NCI-H1436 treated with DMSO at 0.1 percent for 48 hours (cell line): Measurements from ENCODE around the gene GPC1.
"Not testable (repeated sequence)": the region's sequence is repeated elsewhere in the genome, so short reads cannot be mapped to it uniquely, and the experiment has no call there.

Experiments used
- DNase-seq: peaks from one replicate; lab custom pipeline; 2025; lab: John Stamatoyannopoulos, UW

GPC1 gene

DNA sequence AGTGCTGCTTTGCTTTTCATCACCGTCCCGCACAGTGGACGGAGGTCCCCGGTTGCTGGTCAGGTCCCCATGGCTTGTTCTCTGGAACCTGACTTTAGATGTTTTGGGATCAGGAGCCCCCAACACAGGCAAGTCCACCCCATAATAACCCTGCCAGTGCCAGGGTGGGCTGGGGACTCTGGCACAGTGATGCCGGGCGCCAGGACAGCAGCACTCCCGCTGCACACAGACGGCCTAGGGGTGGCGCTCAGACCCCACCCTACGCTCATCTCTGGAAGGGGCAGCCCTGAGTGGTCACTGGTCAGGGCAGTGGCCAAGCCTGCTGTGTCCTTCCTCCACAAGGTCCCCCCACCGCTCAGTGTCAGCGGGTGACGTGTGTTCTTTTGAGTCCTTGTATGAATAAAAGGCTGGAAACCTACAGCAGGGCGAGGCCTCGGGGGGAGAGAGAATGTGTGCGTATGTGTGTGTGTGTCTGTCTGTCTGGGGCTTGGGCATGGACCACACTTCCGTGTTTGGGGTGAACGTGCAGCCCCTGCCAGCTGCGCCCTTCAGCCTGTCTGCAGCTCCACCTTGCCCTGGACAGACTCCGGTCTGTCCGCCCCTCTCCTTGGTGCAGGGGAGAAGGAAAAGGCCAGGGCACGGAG is 32.3 kb downstream of the GPC1 start:
- no peak for DNase-seq

DNA sequence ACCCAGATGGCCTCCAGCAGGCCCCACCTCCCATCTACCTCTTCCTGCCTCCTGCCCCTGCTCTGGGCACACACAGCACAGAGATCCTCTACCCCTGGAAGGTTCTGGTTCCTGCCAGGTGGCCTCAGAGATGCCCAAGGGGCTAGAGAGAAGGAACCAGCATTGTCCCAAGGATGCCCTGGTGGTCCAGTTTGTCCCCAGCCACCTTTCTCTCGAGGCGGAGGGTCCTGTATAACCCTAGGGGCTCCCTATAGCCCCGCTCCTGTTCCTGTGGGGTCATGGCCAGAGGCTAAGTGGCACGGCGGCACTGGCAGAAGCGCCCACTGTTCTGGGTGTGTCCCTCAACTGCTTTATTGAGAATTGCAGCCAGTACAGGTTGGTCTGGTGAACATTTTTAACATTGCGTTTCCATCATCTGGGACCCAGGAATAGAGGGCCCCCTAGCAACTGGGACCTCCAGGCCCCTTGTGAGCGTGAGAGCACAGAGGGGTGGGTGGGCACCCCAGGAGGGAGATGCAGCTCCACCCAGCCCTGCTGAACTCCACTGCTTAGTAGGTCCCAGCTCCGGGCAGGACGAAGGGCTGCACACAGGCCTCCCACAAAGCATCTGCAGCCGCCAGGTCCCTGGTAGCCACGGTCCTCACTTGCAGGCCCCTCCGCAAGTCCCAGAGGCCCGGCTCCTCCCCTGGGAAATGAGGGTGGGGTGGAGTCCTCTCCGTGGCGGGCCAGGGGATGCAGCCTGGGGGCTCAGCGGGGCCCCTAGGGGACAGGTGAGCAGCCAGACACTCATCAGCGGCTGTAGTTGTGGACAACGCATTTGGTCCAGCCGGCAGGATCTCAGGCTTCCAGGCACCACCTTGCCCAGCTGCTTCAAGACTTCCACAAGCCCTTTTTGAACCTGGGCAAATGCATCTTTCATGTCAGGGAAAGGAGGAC is 33.1 kb downstream of the GPC1 start:
- DNase-seq, result no peak

DNA sequence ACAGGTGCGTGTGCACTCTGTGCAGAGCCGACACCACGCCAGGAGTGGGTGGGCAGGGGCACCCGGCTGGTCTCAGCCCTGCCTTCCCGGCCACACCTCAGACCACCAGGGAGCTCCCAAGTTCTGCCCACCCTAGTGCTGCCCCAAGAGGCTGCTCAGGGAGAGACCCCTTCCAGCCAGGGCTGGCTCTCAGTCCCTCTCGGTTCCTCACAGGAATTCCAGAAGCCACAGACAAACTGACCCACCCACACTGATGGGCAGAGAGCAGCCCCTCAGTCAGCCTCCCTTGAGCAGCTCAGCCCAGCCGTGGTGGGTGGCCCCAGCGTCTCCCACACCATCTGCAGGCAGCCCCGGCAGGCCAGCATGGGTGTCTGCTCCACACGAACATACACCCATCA is 33.8 kb downstream of the GPC1 start:
- no peak for DNase-seq

DNA sequence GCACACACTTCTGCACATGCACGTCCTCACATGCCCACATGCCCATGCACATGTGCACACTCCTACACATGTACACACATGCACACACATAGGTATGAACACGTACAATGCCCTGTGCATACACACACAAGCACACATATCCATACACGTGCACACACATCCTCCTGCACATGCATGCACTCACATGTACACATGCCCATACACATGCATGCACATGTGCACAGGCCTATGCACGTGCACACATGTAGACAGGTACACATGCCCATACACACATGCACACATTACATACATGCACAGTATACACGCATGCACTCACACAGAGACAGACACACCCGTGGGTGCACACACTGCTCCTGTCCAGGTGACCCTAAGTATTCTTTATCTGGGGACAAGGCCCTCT is 34.3 kb downstream of the GPC1 start:
- DNase-seq, result no peak

DNA sequence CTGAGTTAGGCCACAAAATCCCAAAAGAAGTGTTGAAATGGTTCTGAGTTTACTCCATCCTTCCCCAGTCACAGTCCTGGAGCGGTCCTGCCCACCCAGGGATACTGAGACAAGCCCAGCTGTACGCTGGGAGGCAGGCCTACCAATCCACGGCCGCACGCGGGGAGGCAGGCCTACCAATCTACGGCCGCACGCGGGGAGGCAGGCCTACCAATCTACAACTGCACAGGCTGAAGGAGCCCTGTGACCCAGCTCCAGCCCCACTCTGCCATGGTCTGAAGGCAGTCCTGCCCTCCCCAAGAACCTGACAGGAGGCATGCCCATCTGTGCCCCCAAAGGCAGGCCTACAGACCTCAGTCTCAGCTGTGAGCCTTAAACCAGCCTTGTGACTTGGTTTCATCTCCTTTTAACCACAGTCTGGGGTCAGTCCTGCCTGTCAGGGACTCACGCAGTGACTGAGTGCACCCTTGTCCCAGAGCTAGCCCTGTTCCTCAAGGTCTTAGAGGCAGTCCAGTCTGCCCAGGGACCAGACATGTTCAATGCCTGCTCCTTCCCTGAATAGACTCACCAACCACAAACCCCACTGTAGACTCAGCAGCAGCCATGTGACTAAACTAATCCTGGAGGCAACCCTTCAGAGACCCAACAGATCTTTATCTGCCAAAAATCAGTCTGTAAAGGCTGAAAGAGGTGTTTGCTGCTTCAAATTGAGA is 36.8 kb downstream of the GPC1 start:
- no peak for DNase-seq

DNA sequence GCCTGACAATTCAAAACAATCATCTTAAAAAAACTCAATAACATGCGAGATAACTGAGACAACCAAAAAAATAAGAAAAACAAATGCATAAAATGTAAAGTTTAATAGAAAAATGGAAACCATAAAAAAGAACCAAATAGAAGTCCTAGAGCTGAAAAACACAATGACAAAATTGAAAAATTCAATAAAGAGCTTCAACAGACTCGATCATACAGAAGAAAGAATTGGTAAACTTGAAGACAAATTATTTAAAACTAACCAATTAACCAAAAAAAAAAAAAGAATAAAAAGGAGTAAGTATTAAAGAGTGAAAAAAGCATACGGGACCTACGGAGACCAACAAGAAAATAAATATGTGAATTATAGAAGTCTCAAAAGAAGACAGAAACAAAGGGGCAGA is 37.7 kb downstream of the GPC1 start:
- DNase-seq, result no peak

DNA sequence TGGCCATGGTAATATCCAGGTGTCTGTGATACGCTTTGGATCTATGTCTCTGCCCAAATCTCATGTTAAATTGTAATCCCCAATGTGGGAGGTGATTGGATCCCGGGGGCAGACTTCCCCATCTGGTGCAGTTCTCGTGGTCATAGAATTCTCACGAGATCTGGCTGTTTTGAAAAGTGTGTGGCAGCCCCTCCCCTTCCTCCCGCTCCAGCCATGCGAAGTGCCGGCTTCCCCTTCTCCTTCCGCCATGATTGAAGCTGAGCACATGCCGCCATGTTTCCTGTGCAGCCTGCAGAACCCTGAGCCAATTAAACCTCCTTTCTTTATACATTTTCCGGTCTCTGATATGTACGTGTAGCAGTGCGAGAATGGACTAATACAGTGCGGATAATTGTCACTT is 42.5 kb downstream of the GPC1 start:
- no peak for DNase-seq

DNA sequence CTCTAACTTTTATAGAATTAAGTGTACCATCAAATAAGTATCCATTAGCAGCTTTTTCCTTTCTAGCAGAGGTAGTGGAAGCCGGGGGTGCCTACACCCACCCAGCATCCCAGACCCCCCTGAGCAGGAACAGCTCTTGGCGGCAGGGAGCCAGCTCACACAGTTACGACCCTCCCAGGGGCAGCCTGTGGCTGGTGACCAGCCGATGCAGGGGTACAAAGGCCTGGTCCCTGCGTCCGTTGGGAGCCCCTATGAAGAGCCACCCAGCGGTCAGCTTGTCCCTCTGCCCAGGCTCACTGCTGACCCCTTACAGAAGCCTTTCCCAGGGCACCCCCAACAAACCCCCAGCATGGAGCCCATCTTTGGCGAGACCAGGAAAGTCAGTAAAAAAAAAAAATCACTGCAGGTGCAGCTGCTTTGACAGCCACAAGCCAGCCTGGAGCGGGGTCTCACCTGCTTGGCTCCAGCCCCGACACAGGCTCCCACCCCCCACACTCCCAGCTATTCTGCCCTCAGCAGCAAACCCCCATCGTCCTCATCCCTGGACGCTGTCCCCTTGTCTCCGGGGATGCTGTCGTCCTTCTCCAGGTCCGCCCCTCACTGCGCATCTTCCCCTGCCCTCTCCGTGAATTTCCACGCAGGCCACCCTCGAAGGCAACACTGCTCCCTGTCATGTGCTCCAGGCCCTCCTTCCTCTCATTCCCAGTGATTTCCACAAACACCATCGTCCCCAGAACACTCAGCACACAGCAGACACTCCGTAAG is 43.1 kb downstream of the GPC1 start:
- no peak for DNase-seq

DNA sequence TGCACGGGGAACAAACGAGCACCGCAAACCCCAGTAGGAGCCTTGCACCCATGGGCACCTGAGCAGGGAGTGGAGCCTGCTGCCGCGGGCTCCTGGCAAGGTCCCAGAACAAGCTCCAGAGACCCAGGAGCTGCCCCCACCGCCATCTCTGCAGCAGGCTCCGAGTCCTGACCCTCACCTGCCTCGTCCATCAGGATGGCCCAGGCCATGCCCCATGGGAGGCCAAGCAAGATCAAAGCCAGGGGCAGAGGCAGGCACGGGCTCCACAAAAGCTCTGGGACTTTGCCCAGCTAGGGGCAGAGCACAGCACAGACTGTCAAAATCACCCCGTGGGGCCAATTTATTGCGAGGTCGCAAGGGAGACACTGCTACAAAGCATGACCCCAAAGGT is 43.6 kb downstream of the GPC1 start:
- DNase-seq, result no peak

DNA sequence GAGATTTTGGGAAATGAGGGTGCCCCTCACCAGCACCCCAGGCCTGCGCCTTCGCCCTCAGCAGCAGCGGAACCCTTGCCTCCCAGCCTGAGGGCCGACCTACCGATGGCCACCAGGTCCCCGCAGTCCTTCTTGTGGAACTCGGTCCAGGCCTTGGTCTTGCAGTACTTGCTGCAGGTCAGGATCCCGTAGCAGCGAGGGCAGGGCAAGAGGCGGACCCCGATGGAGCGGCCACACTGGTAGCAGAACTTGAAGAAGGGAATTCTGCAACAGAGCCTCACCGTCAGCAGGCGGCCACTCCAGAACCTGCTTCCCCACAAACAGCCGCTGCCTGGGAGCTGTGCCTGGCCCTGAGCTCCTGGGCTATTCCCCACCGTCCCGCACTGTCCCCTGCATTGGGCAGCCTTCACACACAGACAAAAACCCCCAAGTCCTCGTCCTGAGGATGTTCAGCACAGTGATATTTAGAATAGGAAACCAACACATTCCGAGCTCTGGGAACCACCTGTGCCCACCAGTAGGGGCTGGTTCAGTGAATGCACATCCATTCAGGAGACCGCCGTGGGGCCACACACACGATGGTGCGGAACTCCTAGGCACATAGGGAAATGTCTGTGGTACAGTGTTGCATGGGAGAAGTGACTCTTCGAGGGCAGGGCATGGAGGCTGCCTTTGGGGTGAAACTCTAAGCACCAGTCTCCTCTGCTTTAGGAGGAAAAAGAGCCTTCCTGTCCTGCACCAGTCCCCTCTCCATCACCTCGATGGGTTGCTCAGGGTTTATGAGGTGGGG is 45.6 kb downstream of the GPC1 start:
- no peak for DNase-seq

DNA sequence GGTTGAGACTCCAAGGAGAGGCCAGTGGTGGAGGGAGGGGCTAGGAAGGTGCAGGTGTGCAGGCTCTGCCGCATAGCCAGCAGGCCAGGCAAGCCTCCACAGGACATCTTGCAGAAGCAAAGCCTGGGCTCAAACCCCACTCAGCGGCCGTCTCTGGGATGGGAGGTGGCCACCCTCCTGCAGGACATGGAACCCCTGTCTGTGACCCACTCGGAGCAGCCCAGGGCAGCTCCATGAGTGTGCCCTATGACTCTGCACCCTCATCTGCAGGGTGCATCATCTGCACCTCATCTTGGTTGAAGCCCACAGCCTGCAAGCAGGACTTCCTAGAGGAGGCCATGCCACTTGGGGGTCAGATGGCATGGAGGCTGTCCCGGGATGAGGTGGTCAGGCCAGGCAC is 46.3 kb downstream of the GPC1 start:
- DNase-seq, result no peak

DNA sequence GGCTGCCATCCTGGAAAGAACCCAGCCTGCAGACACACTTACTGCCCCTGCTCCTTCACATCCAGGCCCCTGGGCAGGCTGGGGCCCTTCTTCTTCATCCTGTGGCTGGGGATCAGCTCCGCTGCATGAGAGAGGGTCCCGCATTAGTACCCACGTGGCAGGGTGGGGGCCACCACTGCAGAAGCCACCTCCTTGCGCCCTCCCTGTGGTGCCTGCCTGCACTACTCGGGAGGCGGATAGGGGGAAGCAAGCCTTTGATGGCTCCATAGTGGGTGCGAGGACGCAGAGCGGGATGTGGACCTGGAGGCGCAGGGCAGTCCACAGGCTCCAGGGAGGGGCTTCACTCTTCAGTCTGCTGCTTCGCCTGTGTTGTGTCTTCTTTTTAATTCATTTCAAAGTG is 46.7 kb downstream of the GPC1 start:
- DNase-seq, result no peak

DNA sequence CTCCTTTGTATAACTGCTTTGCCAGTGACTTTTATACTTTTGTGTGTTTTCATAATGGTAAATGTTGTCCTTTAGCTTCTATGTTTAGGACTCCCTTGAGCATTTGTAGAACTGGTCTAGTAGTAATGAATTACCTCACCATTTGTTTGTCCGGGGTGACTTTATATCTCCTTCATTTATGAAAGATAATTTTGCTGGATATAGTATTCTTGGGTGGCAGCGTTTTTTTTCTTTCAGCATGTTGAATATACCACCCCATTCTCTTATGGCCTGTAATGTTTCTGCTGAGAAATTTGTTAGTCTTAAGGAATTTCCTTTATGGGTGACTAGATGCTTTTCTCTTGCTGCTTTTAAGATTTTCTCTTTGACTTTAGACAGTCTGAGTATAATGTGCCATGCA is 56.0 kb downstream of the GPC1 start:
- no peak for DNase-seq

DNA sequence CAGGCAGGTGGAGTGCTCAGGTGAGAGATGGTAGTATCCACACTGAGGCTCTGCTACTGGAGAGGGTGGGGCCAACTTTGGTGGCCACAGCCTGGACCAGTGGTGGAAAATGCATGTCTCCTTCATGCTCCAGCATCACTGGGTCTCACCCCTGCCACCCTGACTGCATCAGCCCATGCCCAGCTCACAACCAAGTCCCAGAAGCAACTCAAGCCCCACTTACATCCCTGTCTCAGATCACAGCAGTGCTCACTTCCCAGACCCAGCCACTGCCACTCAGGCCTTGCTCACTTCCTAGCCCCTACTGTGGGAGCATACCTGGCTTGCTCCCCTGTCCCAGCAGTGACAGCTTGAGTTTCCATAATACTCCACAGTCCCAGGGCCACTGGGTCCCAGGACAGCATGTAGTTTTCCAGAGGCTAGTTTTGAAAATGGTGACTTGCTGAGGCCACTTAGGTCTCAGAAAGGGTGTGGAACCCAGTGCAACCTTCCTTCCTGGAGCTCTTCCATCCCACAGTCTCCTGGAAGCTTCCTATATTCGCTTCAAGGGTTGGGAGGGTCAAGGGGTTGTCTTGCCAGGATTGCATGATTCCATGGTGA is 58.8 kb downstream of the GPC1 start:
- DNase-seq, result no peak

DNA sequence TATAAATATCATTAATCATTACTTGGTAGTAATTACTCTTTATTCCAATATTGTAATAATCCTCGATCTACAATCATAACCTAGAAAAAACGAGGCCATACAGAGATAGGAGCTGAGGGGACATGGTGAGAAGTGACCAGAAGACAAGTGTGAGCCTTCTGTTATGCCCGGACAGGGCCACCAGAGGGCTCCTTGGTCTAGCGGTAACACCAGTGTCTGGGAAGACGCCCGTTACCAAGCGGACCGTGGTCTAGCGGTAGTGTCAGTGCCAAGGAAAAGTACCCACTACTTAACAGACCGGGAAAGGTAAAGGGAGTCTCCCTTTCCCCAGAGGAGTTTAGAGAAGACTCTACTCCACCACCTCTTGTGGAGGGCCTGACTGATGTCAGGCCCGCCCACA is 59.5 kb downstream of the GPC1 start:
- not testable (repeated sequence) for DNase-seq

DNA sequence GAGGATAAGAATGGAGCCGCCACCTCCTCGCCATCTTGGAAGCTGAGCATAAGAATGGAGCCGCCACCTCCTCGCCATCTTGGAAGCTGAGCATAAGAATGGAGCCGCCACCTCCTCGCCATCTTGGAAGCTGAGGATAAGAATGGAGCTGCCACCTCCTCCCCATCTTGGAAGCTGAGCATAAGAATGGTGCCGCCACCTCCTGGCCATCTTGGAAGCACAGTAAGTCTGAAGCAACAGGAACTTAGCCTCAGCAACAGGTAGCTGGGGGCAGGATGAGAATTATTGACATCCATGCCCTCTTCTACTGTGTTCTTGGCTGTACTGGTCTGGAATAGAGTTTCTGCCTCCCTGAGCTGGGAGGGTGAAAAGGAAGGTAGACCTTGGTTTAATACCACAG is 61.6 kb downstream of the GPC1 start:
- DNase-seq, result not testable (repeated sequence)

DNA sequence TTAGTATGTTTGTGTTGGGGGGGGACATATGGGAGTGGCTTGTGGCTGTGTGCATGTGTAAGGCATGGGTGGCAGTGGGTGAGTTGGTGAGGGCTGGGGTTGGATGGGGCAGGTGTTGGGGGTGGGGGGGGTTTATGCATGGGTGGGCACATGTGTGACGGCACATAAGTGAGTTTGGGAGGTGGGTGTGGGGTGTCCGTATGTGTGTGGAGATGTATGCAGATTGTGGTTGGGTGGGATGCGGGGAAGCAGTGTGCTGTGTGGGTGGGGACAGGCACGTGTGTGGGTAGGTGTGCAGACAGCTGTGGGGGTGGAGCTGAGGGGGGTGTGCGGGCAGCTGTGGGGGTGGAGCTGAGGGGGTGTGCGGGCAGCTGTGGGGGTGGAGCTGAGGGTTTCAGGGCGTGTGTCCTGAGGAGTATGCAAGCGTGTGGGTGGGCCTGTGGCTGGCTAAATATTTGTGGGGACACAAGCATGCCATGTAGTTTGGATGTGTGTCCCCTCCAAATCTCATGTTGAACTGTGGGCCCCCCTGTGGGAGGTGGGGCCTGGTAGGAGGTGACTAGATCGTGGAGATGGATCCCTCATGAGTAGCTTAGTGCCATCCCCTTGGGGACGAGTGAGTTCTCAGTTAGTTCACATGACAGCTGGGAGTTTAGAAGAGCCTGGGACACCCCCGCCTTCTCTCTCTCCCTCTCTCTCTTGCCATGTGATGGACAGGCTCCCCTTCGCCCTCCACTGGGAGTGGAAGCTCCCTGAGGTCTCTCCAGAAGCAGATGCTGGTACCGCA is 62.9 kb downstream of the GPC1 start:
- no peak for DNase-seq

DNA sequence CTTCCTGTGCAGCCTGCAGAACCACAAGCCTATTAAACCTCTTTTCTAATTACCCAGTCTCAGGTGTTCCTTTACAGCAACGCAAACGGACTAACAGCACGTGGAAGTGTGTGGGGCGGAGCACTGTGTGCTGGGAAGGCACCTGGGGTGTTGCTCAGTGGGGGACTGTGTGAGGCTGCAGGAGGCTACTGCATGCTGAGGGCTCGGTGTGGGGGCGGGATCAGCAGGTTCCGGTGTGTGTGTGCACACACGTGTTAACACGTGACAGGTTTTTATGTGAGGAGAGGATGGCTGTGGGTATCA is 63.4 kb downstream of the GPC1 start:
- DNase-seq, result no peak

DNA sequence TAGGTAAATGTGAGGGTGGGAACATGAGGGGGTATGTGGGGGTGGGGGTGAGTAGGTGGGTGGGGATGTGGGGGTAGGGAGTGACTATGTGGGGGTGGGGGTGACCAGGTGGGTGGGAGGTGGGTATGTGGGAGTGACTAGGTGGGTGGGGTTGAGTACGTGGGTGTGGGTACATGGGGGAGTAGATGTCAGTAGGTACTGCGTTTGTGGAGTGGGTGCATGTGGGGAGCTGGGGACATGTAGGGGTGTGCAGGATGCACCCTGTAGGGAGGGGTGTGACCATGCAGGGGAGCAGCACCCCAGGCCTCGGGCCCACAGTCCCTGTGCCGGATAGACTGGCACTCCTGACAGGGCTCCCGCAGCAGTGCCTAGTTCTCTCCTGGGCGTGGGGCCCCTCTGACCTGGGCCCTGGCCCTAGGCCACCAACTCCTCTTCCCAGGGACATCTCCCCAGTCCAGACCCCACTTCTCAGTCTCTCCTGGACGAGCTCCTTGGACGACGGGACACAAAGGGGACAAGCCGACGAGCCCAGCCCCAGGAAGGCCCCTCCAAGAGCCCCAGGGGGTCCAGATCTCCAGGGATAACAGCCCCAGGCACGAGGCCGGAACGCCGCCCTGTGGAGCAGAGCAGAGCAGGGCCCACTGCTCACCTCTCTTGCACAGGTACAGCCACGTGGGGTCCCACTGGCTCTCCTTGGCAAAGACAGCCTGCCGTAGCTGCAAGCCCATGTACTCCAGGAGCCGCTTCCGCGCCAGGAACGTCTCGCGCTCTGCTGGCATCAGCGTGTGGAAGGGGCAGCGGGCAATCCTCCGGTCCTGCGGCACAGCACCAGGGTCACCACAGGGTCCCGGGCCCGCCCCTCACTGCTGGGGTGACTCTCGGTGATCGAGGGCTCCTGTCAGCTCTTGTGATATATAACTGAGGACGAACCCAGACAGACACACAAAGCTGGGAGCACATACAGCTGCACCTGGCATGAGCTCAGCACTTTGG is 64.1 kb downstream of the GPC1 start:
- no peak for DNase-seq
